ENCODE results near the gene SPEF1. TPM values are rescaled to one million over a fixed set of nuclear protein-coding genes. Genes with fewer than 3 reads are reported as not detected.

The SPEF1 gene
- total and polyA plus RNA-seq, 2 of the 4 experiments (the other 2 are of a cell fraction), result 0.15 TPM; not detected in 1

- Histone ChIP-seq H2AK9ac (replicated peaks; ENCODE audit: low read depth, low read length, poor library complexity) (peak within 1 kb of the TSS; percentile 99), H3K18ac (ENCODE audit: low read depth, low read length) (peak within 1 kb of the TSS; percentile 85), H2AK5ac (ENCODE audit: low read depth, low read length) (peak within 1 kb of the TSS; percentile 97), H4K5ac (ENCODE audit: low read depth, low read length) (peak within 1 kb of the TSS; percentile 87), H3K14ac (replicated peaks; ENCODE audit: low read depth, low read length) (peak within 1 kb of the TSS; percentile 73), H3K56ac (ENCODE audit: extremely low read depth, insufficient read depth, low read length) (peak within 1 kb of the TSS; percentile 78), H3K4me1 (ENCODE audit: control insufficient read depth, insufficient read depth, low read length) (peaks cover 26% of the 10 kb centered on the region), H4K91ac (ENCODE audit: insufficient read depth, low read depth, low read length) (peak within 1 kb of the TSS; percentile 91), H2AFZ (replicated peaks; ENCODE audit: low read length, poor library complexity) (peak within 1 kb of the TSS; percentile 91), H3K4ac (ENCODE audit: low read depth, low read length) (peak within 1 kb of the TSS; percentile 95), H2BK120ac (ENCODE audit: low read depth, low read length) (peak within 1 kb of the TSS; percentile 84), H4K20me1 (ENCODE audit: insufficient read depth, low read length) (no peaks in the 10 kb centered on the region), H3K4me3 (ENCODE audit: insufficient read depth, low read depth, low read length) (peak within 1 kb of the TSS; percentile 82), H2BK20ac (ENCODE audit: low read depth, low read length) (peak within 1 kb of the TSS; percentile 12), H3K36me3 (ENCODE audit: control insufficient read depth, insufficient read depth, low read length) (peaks cover 18% of the 10 kb centered on the region), H3K27ac (ENCODE audit: insufficient read depth, low read length) (peak within 1 kb of the TSS; percentile 95), H3K9ac (ENCODE audit: low read depth, low read length) (peak within 1 kb of the TSS; percentile 87), H4K8ac (ENCODE audit: low read depth in 2 of 2, low read length in 2 of 2) (peak within 1 kb of the TSS; percentile 92 to 93), H3K4me2 (ENCODE audit: low read depth, low read length) (peak within 1 kb of the TSS; percentile 92), H3K23ac (ENCODE audit: low read depth, low read length) (peak within 1 kb of the TSS; percentile 85), H3K9me1 (ENCODE audit: insufficient read depth, low read length) (peaks cover 21% of the 10 kb centered on the region), H2BK15ac (ENCODE audit: low read depth, low read length) (peak within 1 kb of the TSS; percentile 87; the same call in 2 of the 3 replicates), H3K79me1 (ENCODE audit: low read depth in 1 of 2, low read length in 2 of 2) (peaks cover 36 to 55% of the 10 kb centered on the region in 2 experiments), H2BK5ac (ENCODE audit: low read depth, low read length, poor library complexity, severe bottlenecking) (peak within 1 kb of the TSS; percentile 90), H3K9me3 (ENCODE audit: control insufficient read depth, insufficient read depth, low read length) (no peaks in the 10 kb centered on the region), H3K27me3 (ENCODE audit: control insufficient read depth, insufficient read depth, low read length) (no peaks in the 10 kb centered on the region)
- in situ Hi-C loops (cut with MboI; ENCODE audit: low sequenced_read_pairs) (no loop called here), intact Hi-C loops (cut with micrococcal nuclease) (no loop called here), dilution Hi-C loops (cut with HindIII; ENCODE audit: low sequenced_read_pairs, unreplicated experiment) (no loop called here)
- peak; percentile 83 for DNase-seq
- peak; percentile 93 for ATAC-seq (ENCODE audit: low read depth)
- BruUV-seq (replicated peaks), result no TSS peak
- CTCF ChIA-PET, result interaction anchor here (0.8 to 1.4 kb wide), 2 partner anchors 9 to 23 kb away, joined by 3 to 4 read pairs; partner anchors contain the start of gene CENPB
- 0% methylated on average over 18 of the region's 69 CpGs; no CpG with 5 or more reads in 1 of the 2 experiments for WGBS, 2 experiments (ENCODE audit: extremely low coverage in 2 of 2, insufficient read length in 1 of 2)
- POLR2A ChIA-PET (ENCODE audit: unreplicated experiment), result interaction anchor here (0.6 kb wide), 1 partner anchor 14 kb away, joined by 3 read pairs; no protein-coding TSS in a partner anchor
- TF ChIP-seq NFE2L2 (IDR thresholded peaks at IDR 0.05; ENCODE audit: low read depth, low read length), result no peak
- peak; percentile 43 for TF ChIP-seq USF2 (IDR thresholded peaks at IDR 0.05; ENCODE audit: low read depth, low read length)
- peak; percentile 52 for TF ChIP-seq POLR2A (IDR thresholded peaks at IDR 0.05; ENCODE audit: low read depth, low read length)
- TF ChIP-seq MXI1 (IDR thresholded peaks at IDR 0.05; ENCODE audit: borderline replicate concordance, low read depth, low read length), result 0 out of 2 replicates have a peak, but pooled peaks have one; percentile 6
- peak; percentile 46; the same call in 1 of the 2 replicates for TF ChIP-seq MAZ (IDR thresholded peaks at IDR 0.05; ENCODE audit: borderline replicate concordance, low read depth, low read length)
- no peak for TF ChIP-seq BHLHE40 (IDR thresholded peaks at IDR 0.05; ENCODE audit: low read depth, low read length)
- no peak for TF ChIP-seq SMC3 (IDR thresholded peaks at IDR 0.05; ENCODE audit: low read depth, low read length)
- TF ChIP-seq FOS (IDR thresholded peaks at IDR 0.05; ENCODE audit: low read depth, low read length), result no peak
- TF ChIP-seq CTCF (conservative IDR thresholded peaks at IDR 0.05; ENCODE audit: low read depth, low read length), result peak; percentile 22
- peak; percentile 92 for TF ChIP-seq RCOR1 (IDR thresholded peaks at IDR 0.05; ENCODE audit: insufficient replicate concordance, low read length)
Observed at GRCh38 chr20:3795511-3796468, 14.5 kb upstream of the SPEF1 start, which contains the start of gene CDC25B. Gene CDC25B, plus strand, starts transcription at chr20:3796310. Its CDS starts 222 bp downstream, at chr20:3796532.

Data from IMR-90 (cell line).